HL-60 (cell line): ENCODE results near the gene CRB1.

ENCODE experiments used
- DNase-seq, 2 experiments: peaks; one replicate each; pipeline ENCODE4 v3.0.0-alpha.2; 2010 to 2020; ENCODE audit warnings: low read depth in 1 of 2, low spot score in 1 of 2
- H3K27ac ChIP-seq: fragments of 250-450 bp; sonication (Bioruptor Pico); replicated peaks from 2 replicates; pipeline ENCODE4 v1.5.1; 2020; ENCODE audit warnings: mild to moderate bottlenecking, moderate library complexity
- H3K27me3 ChIP-seq: fragments of 250-450 bp; sonication (Bioruptor Pico); 2 replicates; pipeline ENCODE4 v1.5.1; 2021; ENCODE audit warnings: mild to moderate bottlenecking, moderate library complexity; ENCODE audit not compliant: insufficient read depth, poor library complexity, severe bottlenecking
- H3K4me3 ChIP-seq: replicated peaks from 2 replicates; pipeline ENCODE4 v1.5.1; 2011; ENCODE audit warnings: mild to moderate bottlenecking, control low read depth, low read length; ENCODE audit not compliant: insufficient read depth
- CTCF ChIP-seq: IDR thresholded peaks from one replicate; pipeline ENCODE4 v1.5.1; 2011; ENCODE audit warnings: low read length, control low read depth, inconsistent platforms; ENCODE audit not compliant: insufficient read depth
- GABPA ChIP-seq: IDR thresholded peaks from 2 replicates; pipeline ENCODE4 v1.6.1; 2012; ENCODE audit warnings: low read depth
- POLR2AphosphoS5 ChIP-seq: IDR thresholded peaks from 2 replicates; pipeline ENCODE4 v1.6.1; 2012; ENCODE audit warnings: low read depth
- REST ChIP-seq: IDR thresholded peaks from 2 replicates; pipeline ENCODE4 v1.6.1; 2012; ENCODE audit warnings: low read depth; ENCODE audit not compliant: insufficient replicate concordance
- SPI1 ChIP-seq: IDR thresholded peaks from 2 replicates; pipeline ENCODE4 v1.6.1; 2012; ENCODE audit warnings: low read depth, mild to moderate bottlenecking, borderline replicate concordance

Gene CRB1

GRCh38 chr1:197264936-197265567, 3.0 kb upstream of the CRB1 start:
- no peak for DNase-seq
- H3K27ac ChIP-seq = no peak overlapping the region
- H3K4me3 ChIP-seq = no peak overlapping the region
- TF ChIP-seq GABPA (no peak), POLR2AphosphoS5 (no peak), SPI1 (no peak), CTCF (no peak), REST (no peak)
- no peaks in the 10 kb centered on the region for H3K27me3 ChIP-seq

GRCh38 chr1:197269053-197269452, 1.0 kb downstream of the CRB1 start:
- no peak for DNase-seq
- Histone ChIP-seq H3K4me3 (no peak overlapping the region), H3K27me3 (no peaks in the 10 kb centered on the region), H3K27ac (no peak overlapping the region)
- TF ChIP-seq POLR2AphosphoS5 = no peak
- TF ChIP-seq REST = no peak
- no peak for TF ChIP-seq SPI1
- TF ChIP-seq GABPA = no peak
- no peak for TF ChIP-seq CTCF

GRCh38 chr1:197272791-197273190, 4.7 kb downstream of the CRB1 start:
- Histone ChIP-seq H3K27ac (no peak overlapping the region), H3K27me3 (no peaks in the 10 kb centered on the region), H3K4me3 (no peak overlapping the region)
- no peak for DNase-seq
- TF ChIP-seq REST (no peak), SPI1 (no peak), CTCF (no peak), POLR2AphosphoS5 (no peak)
